Common myeloid progenitor, CD34-positive (primary cell): ENCODE results near the gene DPCD.

Experiments used
- CTCF ChIA-PET: fragments of 350-600 bp; sonication (Branson Sonifier 250); formaldehyde crosslinking; loops from one replicate; lab custom pipeline; 2021; ENCODE audit warnings: antibody characterized with exemption; lab: Charles Lee
- POLR2A ChIA-PET: fragments of 350-600 bp; sonication (Branson Sonifier 250); formaldehyde crosslinking; loops from one replicate; lab custom pipeline; 2021; ENCODE audit warnings: antibody characterized with exemption; lab: Charles Lee
- DNase-seq, 3 donors: peaks; one replicate each; pipeline versions ENCODE4 v3.0.0 to v3.0.0-alpha.2; 2013
- H3K27ac ChIP-seq, 2 experiments: 1 replicate in 1 of 2; 2 replicates in 1 of 2; pipeline ENCODE4 v1.7.0; 2013; ENCODE audit warnings: inconsistent platforms in 2 of 2, low read length in 2 of 2, mild to moderate bottlenecking in 2 of 2, low read depth in 1 of 2, moderate library complexity in 1 of 2; ENCODE audit not compliant: severe bottlenecking in 2 of 2, insufficient read depth in 1 of 2, poor library complexity in 1 of 2
- H3K27me3 ChIP-seq, 5 experiments: replicated peaks in 2 of 5; 1 replicate in 3 of 5; 2 replicates in 2 of 5; pipeline versions ENCODE4 v1.6.1 to v1.7.0; 2013; ENCODE audit warnings: low read length in 4 of 5, mild to moderate bottlenecking in 2 of 5, moderate library complexity in 2 of 5, inconsistent platforms in 1 of 5; ENCODE audit not compliant: insufficient read depth in 5 of 5, control insufficient read depth in 4 of 5
- H3K36me3 ChIP-seq, 4 experiments: 1 replicate in 2 of 4; 2 replicates in 2 of 4; pipeline versions ENCODE4 v1.6.1 to v1.7.0; 2013; ENCODE audit warnings: low read length in 3 of 4, control low read depth in 1 of 4, mild to moderate bottlenecking in 1 of 4; ENCODE audit not compliant: control insufficient read depth in 4 of 4, insufficient read depth in 4 of 4
- H3K4me1 ChIP-seq, 4 experiments: 1 replicate in 3 of 4; 2 replicates in 1 of 4; pipeline versions ENCODE4 v1.6.1 to v1.7.1; 2013; ENCODE audit warnings: low read length in 3 of 4, mild to moderate bottlenecking in 3 of 4, control low read depth in 1 of 4, inconsistent platforms in 1 of 4, moderate library complexity in 1 of 4; ENCODE audit not compliant: control insufficient read depth in 4 of 4, insufficient read depth in 4 of 4; ENCODE audit errors: control extremely low read depth in 1 of 4
- H3K4me3 ChIP-seq, 7 experiments: 1 replicate in 4 of 7; 2 replicates in 3 of 7; pipeline versions ENCODE4 v1.5.1 to v1.7.0; 2013; ENCODE audit warnings: mild to moderate bottlenecking in 7 of 7, low read length in 6 of 7, moderate library complexity in 6 of 7, inconsistent platforms in 2 of 7, low read depth in 2 of 7, control low read depth in 1 of 7; ENCODE audit not compliant: insufficient read depth in 4 of 7, control insufficient read depth in 1 of 7; ENCODE audit errors: extremely low read depth in 1 of 7
- H3K9me3 ChIP-seq, 5 experiments: 1 replicate in 4 of 5; 2 replicates in 1 of 5; pipeline versions ENCODE4 v1.6.1 to v1.7.1; 2013; ENCODE audit warnings: low read length in 4 of 5, mild to moderate bottlenecking in 2 of 5, inconsistent platforms in 1 of 5, low read depth in 1 of 5, moderate library complexity in 1 of 5; ENCODE audit not compliant: control insufficient read depth in 4 of 5, insufficient read depth in 2 of 5; ENCODE audit errors: control extremely low read depth in 1 of 5
- WGBS: methylation state at CpG from one replicate; pipeline ENCODE4 v1.1.5; 2013; ENCODE audit not compliant: insufficient coverage; 5-methylcytosine and 5-hydroxymethylcytosine counted together

Gene DPCD

GRCh38 chr10:101645659-101646058 lies 57.5 kb downstream of the DPCD start:
- ChIA-PET POLR2A (no interaction called here), CTCF (interaction anchor here (1.4 kb wide), 1 partner anchor 11 kb away, joined by 4 read pairs; no protein-coding TSS in a partner anchor)
- no peak for DNase-seq
- H3K9me3 ChIP-seq: no peaks in the 10 kb centered on the region
- no peak overlapping the region for H3K4me3 ChIP-seq
- WGBS: 100% methylated on average over 1 of the region's 1 CpG
- peaks cover 2 to 28% (median 22%) of the 10 kb centered on the region in 4 experiments for H3K36me3 ChIP-seq
- H3K27ac ChIP-seq: no peak overlapping the region
- H3K27me3 ChIP-seq: no peaks in the 10 kb centered on the region
- no peaks in the 10 kb centered on the region for H3K4me1 ChIP-seq

GRCh38 chr10:101646364-101646763 lies 58.2 kb downstream of the DPCD start:
- ChIA-PET CTCF (interaction anchor here (1.4 kb wide), 1 partner anchor 10 kb away, joined by 4 read pairs; no protein-coding TSS in a partner anchor), POLR2A (no interaction called here)
- no peaks in the 10 kb centered on the region for H3K9me3 ChIP-seq
- DNase-seq: no peak
- peaks cover 2 to 31% (median 22%) of the 10 kb centered on the region in 4 experiments for H3K36me3 ChIP-seq
- 100% methylated on average over 4 of the region's 6 CpGs for WGBS
- no peaks in the 10 kb centered on the region for H3K4me1 ChIP-seq
- no peak overlapping the region for H3K27ac ChIP-seq
- H3K27me3 ChIP-seq: no peaks in the 10 kb centered on the region
- no peak overlapping the region for H3K4me3 ChIP-seq

- POLR2A ChIA-PET: no interaction called here
- Histone ChIP-seq H3K9me3 (no peaks in the 10 kb centered on the region), H3K4me3 (no peak overlapping the region), H3K27me3 (no peaks in the 10 kb centered on the region), H3K27ac (no peak overlapping the region), H3K36me3 (peaks cover 2 to 32% (median 22%) of the 10 kb centered on the region in 4 experiments), H3K4me1 (no peaks in the 10 kb centered on the region)
- 100% methylated on average over 1 of the region's 2 CpGs for WGBS
- no peak for DNase-seq
- CTCF ChIA-PET: interaction anchor here (1.1 to 1.4 kb wide), 2 partner anchors 9 to 10 kb away, joined by 3 to 4 read pairs; no protein-coding TSS in a partner anchor
These were observed 59.1 kb downstream of the DPCD start for GRCh38 chr10:101647255-101647654.

- Histone ChIP-seq H3K4me3 (no peak overlapping the region), H3K4me1 (no peaks in the 10 kb centered on the region), H3K27me3 (no peaks in the 10 kb centered on the region), H3K9me3 (no peaks in the 10 kb centered on the region), H3K36me3 (peaks cover 2 to 33% (median 18%) of the 10 kb centered on the region in 4 experiments), H3K27ac (no peak overlapping the region)
- ChIA-PET CTCF (interaction anchor here (1.3 kb wide), 1 partner anchor 132 kb away, joined by 3 read pairs; no protein-coding TSS in a partner anchor), POLR2A (no interaction called here)
- 96% methylated on average over 5 of the region's 5 CpGs for WGBS
- no peak for DNase-seq
These were observed 61.5 kb downstream of the DPCD start for GRCh38 chr10:101649525-101650085.

GRCh38 chr10:101650863-101651262 lies 62.7 kb downstream of the DPCD start:
- CTCF ChIA-PET: no interaction called here
- DNase-seq: no peak
- Histone ChIP-seq H3K27ac (no peak overlapping the region), H3K9me3 (no peaks in the 10 kb centered on the region), H3K4me1 (no peaks in the 10 kb centered on the region), H3K27me3 (no peaks in the 10 kb centered on the region), H3K36me3 (peaks cover 3 to 40% (median 20%) of the 10 kb centered on the region in 4 experiments), H3K4me3 (no peak overlapping the region)
- WGBS: 97% methylated on average over 15 of the region's 15 CpGs
- POLR2A ChIA-PET: no interaction called here

- CTCF ChIA-PET: no interaction called here
- peaks cover 3 to 41% (median 21%) of the 10 kb centered on the region in 4 experiments for H3K36me3 ChIP-seq
These were observed 63.2 kb downstream of the DPCD start for GRCh38 chr10:101651336-101651735.

GRCh38 chr10:101653536-101653935 lies 65.4 kb downstream of the DPCD start:
- H3K4me3 ChIP-seq: no peak overlapping the region
- no peaks in the 10 kb centered on the region for H3K27me3 ChIP-seq
- H3K9me3 ChIP-seq: no peaks in the 10 kb centered on the region
- no peak for DNase-seq
- POLR2A ChIA-PET: no interaction called here
- CTCF ChIA-PET: interaction anchor here (1.1 to 1.2 kb wide), 2 partner anchors 10 to 128 kb away, joined by 3 read pairs; no protein-coding TSS in a partner anchor
- H3K27ac ChIP-seq: no peak overlapping the region
- H3K4me1 ChIP-seq: no peaks in the 10 kb centered on the region
- WGBS: 100% methylated on average over 6 of the region's 8 CpGs
- H3K36me3 ChIP-seq: peaks cover 2 to 42% (median 20%) of the 10 kb centered on the region in 4 experiments

More at GRCh38 chr10:101651336-101651735, 63.2 kb downstream of the DPCD start:
- H3K4me3 ChIP-seq: no peak overlapping the region
- DNase-seq: no peak
- H3K9me3 ChIP-seq: no peaks in the 10 kb centered on the region
- POLR2A ChIA-PET: no interaction called here
- no peaks in the 10 kb centered on the region for H3K4me1 ChIP-seq
- H3K27me3 ChIP-seq: no peaks in the 10 kb centered on the region
- no peak overlapping the region for H3K27ac ChIP-seq
- WGBS: 95% methylated on average over 4 of the region's 5 CpGs
